PFSK-1 (cell line): Measurements from ENCODE around the gene WWC1.

Experiments
- FOXP2 ChIP-seq: optimal IDR thresholded peaks from 2 replicates; pipeline ENCODE3; 2011; ENCODE audit warnings: borderline replicate concordance, control low read depth, inconsistent platforms; ENCODE audit not compliant: insufficient read depth; ENCODE audit errors: extremely low read length, extremely low read depth
- POLR2AphosphoS5 ChIP-seq: IDR thresholded peaks from 2 replicates; pipeline ENCODE4 v1.6.1; 2012; ENCODE audit warnings: low read depth, mild to moderate bottlenecking, control low read depth, low read length, moderate library complexity

DNA sequence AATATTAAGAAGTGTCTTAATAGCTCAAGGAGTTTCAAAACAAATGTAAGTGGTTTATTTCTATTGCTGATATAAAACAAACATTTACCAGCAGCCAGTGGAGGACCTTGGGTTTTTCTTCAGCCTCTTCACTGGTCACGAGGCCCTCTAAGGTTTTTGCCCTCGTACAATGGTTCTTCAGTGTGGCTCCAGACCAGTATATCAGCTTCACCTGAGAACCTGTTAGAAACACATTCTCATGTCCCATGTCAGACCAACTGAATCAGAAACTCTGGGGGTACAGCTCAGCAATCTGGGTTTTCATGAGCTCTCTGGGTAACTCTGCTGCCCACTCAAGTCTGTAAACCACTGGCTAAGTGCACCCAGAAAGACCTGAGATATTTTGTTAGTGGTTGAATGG lies 12.9 kb downstream of the WWC1 start:
- no peak for TF ChIP-seq POLR2AphosphoS5
- TF ChIP-seq FOXP2 = no peak
